ENCODE results near the gene SGSM2.

SGSM2 gene

GRCh38 chr17:2384439-2385127, 47.3 kb downstream of the SGSM2 start:
- in situ Hi-C loops (cut with MboI; ENCODE audit: low sequenced_read_pairs): no loop called here

- in situ Hi-C loops (cut with MboI; ENCODE audit: low sequenced_read_pairs): no loop called here
Measured at GRCh38 chr17:2385240-2386210, 48.2 kb downstream of the SGSM2 start.

GRCh38 chr17:2386400-2387085, 49.2 kb downstream of the SGSM2 start:
- in situ Hi-C loops (cut with MboI; ENCODE audit: low sequenced_read_pairs): no loop called here

- in situ Hi-C loops (cut with MboI; ENCODE audit: low sequenced_read_pairs): no loop called here
Measured at GRCh38 chr17:2387086-2388019, 50.1 kb downstream of the SGSM2 start.

GRCh38 chr17:2388020-2388682, 50.9 kb downstream of the SGSM2 start:
- in situ Hi-C loops (cut with MboI; ENCODE audit: low sequenced_read_pairs): no loop called here

- in situ Hi-C loops (cut with MboI; ENCODE audit: low sequenced_read_pairs): no loop called here
Measured at GRCh38 chr17:2388683-2389055, 51.4 kb downstream of the SGSM2 start.

- in situ Hi-C loops (cut with MboI; ENCODE audit: low sequenced_read_pairs): no loop called here
Measured at GRCh38 chr17:2390199-2390836, 53.0 kb downstream of the SGSM2 start.

GRCh38 chr17:2391597-2392251, 54.4 kb downstream of the SGSM2 start:
- in situ Hi-C loops (cut with MboI; ENCODE audit: low sequenced_read_pairs): no loop called here

GRCh38 chr17:2392252-2393173, 55.2 kb downstream of the SGSM2 start:
- in situ Hi-C loops (cut with MboI; ENCODE audit: low sequenced_read_pairs): no loop called here

- in situ Hi-C loops (cut with MboI; ENCODE audit: low sequenced_read_pairs): no loop called here
Measured at GRCh38 chr17:2393174-2393953, 56.1 kb downstream of the SGSM2 start.

GRCh38 chr17:2393954-2394749, 56.9 kb downstream of the SGSM2 start:
- in situ Hi-C loops (cut with MboI; ENCODE audit: low sequenced_read_pairs): no loop called here

- in situ Hi-C loops (cut with MboI; ENCODE audit: low sequenced_read_pairs): no loop called here
Measured at GRCh38 chr17:2394775-2395201, 57.5 kb downstream of the SGSM2 start.

GRCh38 chr17:2395258-2396181, 58.2 kb downstream of the SGSM2 start:
- in situ Hi-C loops (cut with MboI; ENCODE audit: low sequenced_read_pairs): no loop called here

GRCh38 chr17:2396192-2396567, 58.9 kb downstream of the SGSM2 start:
- in situ Hi-C loops (cut with MboI; ENCODE audit: low sequenced_read_pairs): no loop called here

GRCh38 chr17:2396568-2397246, 59.4 kb downstream of the SGSM2 start:
- in situ Hi-C loops (cut with MboI; ENCODE audit: low sequenced_read_pairs): no loop called here

Data from HL-60/S4 (cell line).